RPMI7951 (cell line): ENCODE data around the gene HS3ST5. TPM values are rescaled to one million over a fixed set of nuclear protein-coding genes. Genes with fewer than 3 reads are reported as not detected.
"Not testable (repeated sequence)": the region's sequence is repeated elsewhere in the genome, so short reads cannot be mapped to it uniquely, and the experiment has no call there.

Experiments used
- DNase-seq: peaks from one replicate; pipeline ENCODE4 v3.0.0-alpha.2; 2012; ENCODE audit warnings: low read depth
- total RNA-seq: library from RNA; depleted of rRNA; stranded (reverse); fragments of >200 nt; shearing (Covaris generic); gene quantifications from 2 replicates; pipeline ENCODE4 v1.2.3, GENCODE V29; 2014

The HS3ST5 gene
- total RNA-seq, 1 experiment from 2014 or later: not detected

GRCh38 chr6:114151064-114151690 is 191.6 kb downstream of the HS3ST5 start:
- DNase-seq: no peak

- not testable (repeated sequence) for DNase-seq
Observed at GRCh38 chr6:114149182-114149581, 193.6 kb downstream of the HS3ST5 start.

- no peak for DNase-seq
Observed at GRCh38 chr6:114144887-114145851, 197.7 kb downstream of the HS3ST5 start.

GRCh38 chr6:114142258-114142657 is 200.6 kb downstream of the HS3ST5 start:
- DNase-seq: no peak

GRCh38 chr6:114140416-114140815 is 202.4 kb downstream of the HS3ST5 start:
- DNase-seq: no peak

- no peak for DNase-seq
Observed at GRCh38 chr6:114138577-114139248, 204.1 kb downstream of the HS3ST5 start.

GRCh38 chr6:114135363-114135971 is 207.4 kb downstream of the HS3ST5 start:
- no peak for DNase-seq

GRCh38 chr6:114133816-114134215 is 209.0 kb downstream of the HS3ST5 start:
- no peak for DNase-seq

GRCh38 chr6:114131945-114132344 is 210.9 kb downstream of the HS3ST5 start:
- DNase-seq: no peak

GRCh38 chr6:114125576-114125975 is 217.2 kb downstream of the HS3ST5 start:
- DNase-seq: no peak

GRCh38 chr6:114121913-114122662 is 220.7 kb downstream of the HS3ST5 start:
- DNase-seq: no peak

GRCh38 chr6:114119056-114119455 is 223.8 kb downstream of the HS3ST5 start:
- peak; percentile 65 for DNase-seq

- DNase-seq: no peak
Observed at GRCh38 chr6:114115652-114116051, 227.2 kb downstream of the HS3ST5 start.

- DNase-seq: peak; percentile 71
Observed at GRCh38 chr6:114108119-114109002, 234.5 kb downstream of the HS3ST5 start.

GRCh38 chr6:114106020-114106419 is 236.8 kb downstream of the HS3ST5 start:
- DNase-seq: no peak

- DNase-seq: no peak
Observed at GRCh38 chr6:114101255-114101654, 241.6 kb downstream of the HS3ST5 start.

GRCh38 chr6:114100215-114100994 is 242.4 kb downstream of the HS3ST5 start:
- peak; percentile 56 for DNase-seq

GRCh38 chr6:114096561-114097172 is 246.2 kb downstream of the HS3ST5 start:
- peak; percentile 27 for DNase-seq

- DNase-seq: no peak
Observed at GRCh38 chr6:114092943-114093342, 249.9 kb downstream of the HS3ST5 start.
